Gastroesophageal sphincter (tissue), 3 donors: ENCODE results near the gene SOST.

Experiments
- CTCF ChIP-seq, 4 experiments: fragments of 200-600 bp in 2 of 4; fragments of 450-650 bp in 2 of 4; sonication (generic) in 1 of 4; IDR thresholded peaks; one replicate each; pipeline ENCODE4 v1.5.1; 2017 to 2019; ENCODE audit warnings: antibody characterized with exemption in 4 of 4, mild to moderate bottlenecking in 2 of 4, moderate library complexity in 2 of 4
- POLR2A ChIP-seq, 2 donors: fragments of 450-650 bp; IDR thresholded peaks; one replicate each; pipeline ENCODE4 v1.6.1; 2017; ENCODE audit warnings: antibody characterized with exemption in 2 of 2, mild to moderate bottlenecking in 2 of 2, moderate library complexity in 1 of 2
- POLR2AphosphoS5 ChIP-seq: sonication (generic); formaldehyde crosslinking; IDR thresholded peaks from one replicate; pipeline ENCODE4 v1.6.1; 2017; ENCODE audit warnings: antibody characterized with exemption

GRCh38 chr17:43710101-43710500, 48.5 kb downstream of the SOST start:
- no peak for TF ChIP-seq POLR2AphosphoS5
- TF ChIP-seq CTCF (IDR thresholded peaks at IDR 0.05) = no peak
- TF ChIP-seq POLR2A (IDR thresholded peaks at IDR 0.05) = no peak
